GM21737 (cell line): ENCODE results near the gene COG5.

Source experiments
- ATAC-seq: cut with Tn5 transposase; IDR thresholded peaks from one replicate; pipeline ENCODE4 v1.9.1; 2021; ENCODE audit warnings: mild to moderate bottlenecking, moderate library complexity; ENCODE audit not compliant: unreplicated experiment

The COG5 gene

DNA sequence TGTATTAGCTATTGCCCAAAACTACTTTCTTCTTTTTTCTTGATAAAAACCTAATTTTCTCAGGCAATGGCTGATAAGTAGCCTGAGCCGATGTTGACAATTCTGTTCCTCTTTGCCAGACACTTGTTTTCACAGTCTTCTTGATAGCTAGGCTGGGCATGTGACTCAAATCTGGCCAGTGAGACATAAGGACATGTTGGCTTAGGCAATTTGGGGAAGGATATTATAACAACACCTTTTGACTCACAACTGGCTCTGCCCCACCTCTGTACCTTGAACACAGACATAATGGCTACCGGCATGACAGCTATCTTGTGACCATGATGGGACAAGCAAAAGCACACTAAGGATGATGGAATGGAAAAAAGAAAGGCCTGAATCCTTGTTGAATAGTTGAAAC, 166.7 kb downstream of the COG5 start:
- ATAC-seq: no peak

DNA sequence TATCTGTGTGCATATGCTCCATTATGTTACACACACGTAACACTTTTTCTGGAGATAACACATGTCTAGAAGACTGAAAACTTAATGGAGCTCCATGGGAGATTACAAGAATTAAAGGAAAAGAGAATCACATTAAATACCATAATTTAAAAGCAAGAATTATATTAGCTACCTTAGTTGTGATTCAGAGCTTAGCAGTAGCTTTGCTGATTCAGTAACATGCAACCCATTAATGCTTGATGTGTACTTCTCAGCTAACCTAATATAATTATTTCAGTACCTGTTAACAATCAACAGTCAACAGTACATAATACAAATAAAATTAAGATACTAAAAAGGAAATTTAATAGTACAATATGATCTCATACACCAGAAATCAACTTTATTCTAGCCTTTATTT, 167.6 kb downstream of the COG5 start:
- ATAC-seq: no peak

DNA sequence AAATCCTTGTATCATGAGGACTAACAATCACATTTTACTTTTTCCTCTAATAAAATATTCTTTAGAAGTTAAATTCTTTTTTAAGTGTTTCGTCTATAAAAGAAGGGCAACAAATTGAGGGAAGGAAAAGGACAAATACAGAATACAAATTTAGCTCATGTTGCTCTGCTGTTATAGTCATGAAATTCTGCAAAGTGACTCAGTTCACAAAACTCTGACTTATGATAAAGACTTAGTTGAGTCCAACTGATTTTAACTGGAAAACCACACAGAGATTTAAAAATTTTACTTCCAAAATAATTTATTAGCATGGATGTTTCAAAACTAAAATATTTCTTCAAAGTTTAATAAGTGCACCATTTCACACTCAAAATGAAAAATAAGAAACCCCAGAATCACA, 168.9 kb downstream of the COG5 start:
- ATAC-seq: no peak

DNA sequence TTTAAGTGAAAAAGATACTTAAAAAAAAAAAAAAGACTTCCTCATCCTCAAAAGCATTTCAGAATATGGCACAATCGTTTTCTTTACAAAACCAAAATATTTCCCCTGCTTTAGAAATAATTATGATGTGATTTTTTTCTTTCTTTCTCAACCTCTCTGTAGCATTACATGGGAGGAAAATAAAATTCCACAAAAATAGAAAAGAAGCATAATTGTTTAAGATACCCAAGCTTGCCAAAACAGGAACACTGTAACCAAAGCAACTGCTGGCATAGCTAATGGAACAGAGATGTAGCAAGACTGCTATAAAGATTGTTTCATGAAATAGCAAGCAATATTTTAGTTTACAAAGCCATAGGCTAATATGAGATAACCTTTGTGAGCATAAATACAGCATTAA, 169.4 kb downstream of the COG5 start:
- ATAC-seq: no peak

DNA sequence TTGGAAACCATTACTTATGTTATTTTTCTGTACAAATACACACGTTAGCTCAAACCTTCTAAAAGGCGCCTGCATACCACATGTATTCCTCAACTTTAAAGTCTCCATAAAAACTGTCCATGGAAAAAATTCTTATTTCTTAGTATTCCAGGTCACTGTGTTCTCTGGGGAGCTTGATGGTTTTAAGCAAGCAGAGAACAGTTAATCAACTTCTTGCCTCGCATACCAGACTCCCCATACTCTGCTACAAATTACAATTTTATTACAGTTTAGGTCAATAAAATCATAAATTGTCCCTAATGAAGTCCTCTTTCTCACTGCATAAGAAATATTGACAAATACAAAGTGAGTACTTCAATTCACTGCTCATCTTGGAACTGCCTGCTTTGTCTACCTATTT, 170.9 kb downstream of the COG5 start:
- no peak for ATAC-seq

DNA sequence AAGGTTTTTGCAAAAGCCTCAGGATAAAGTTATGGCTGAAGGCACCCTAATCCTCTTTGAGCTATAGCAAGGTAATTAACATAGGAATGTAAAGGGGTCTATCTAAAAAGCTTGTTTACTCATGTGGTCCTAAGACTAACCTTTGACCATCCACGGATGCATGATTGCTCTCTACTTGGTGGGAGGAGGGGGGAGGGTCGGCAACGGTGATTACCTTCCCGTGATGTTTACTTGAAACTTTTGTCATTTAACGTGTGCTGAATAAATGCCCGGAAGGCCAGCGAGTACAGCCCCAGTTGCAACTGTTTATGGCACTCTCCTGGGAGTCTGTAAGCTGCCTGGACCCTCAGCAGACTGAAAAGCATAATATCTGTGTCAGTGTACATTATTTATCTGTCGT, 172.8 kb downstream of the COG5 start:
- ATAC-seq: no peak

DNA sequence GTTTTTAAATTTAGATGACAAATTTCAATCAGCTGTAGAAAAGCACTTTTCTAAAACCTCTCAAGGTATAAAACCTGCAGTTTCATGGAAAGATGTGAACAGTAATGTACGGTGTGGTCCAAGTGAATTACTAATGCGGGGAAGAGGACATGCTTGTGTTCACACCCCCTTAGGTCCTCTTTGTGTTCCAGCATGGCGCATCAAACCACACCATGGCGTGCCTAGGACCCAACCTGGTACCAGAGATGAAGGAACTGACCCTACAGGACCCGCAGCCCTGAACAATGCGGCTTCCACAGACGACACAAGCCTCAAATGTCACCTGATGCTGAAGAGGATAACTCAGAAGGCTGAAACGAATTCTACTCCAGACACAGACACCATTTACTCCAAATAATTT, 175.1 kb downstream of the COG5 start:
- no peak for ATAC-seq

DNA sequence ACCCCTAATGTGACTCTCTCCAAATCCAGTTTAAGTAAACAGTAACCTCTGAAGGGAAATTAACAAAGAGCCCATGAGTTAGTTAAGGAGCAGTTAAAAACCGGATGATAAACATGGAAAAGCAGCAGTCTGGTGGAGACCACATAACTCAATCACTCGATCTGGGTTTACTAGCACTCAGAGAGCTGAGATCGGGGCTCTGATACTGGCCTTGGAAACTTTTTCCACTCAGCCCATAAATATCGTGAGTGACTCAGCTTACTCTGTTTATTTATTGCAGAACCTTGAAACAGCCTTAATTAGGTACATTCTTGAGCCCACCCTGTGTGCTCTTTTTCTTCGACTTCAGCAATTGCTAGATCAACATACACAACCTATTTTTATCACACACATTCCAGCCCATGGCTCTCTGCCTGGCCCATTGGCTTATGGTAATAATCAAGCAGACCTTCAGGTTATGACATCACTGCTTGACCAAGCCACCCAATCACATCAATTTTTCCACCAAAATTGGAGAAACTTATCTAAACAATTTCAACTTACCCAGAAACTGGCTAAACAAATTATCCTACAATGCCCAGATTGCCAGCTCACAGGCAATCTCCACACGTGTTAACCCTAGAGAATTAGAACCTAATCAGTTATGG, 176.0 kb downstream of the COG5 start:
- no peak for ATAC-seq

DNA sequence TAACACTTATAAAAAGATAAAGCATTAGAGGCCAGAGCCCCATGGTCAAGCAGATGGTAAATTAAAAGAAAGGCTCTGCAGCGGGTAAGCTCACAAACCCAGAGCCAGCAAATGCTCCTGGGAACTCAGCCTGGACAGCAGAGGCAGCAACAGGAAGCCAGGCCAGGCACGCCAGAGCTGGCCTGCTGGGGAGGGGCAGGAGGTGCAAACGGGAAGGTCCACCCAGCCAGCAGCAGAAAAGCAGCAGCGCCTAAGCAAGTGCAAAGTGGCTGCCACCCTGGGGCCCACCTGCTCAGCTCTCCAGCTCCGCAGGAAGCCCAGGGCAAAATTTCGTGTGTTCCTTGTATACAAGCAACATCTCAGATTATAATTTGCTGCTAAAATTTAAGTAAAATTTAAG, 176.6 kb downstream of the COG5 start:
- ATAC-seq: no peak

DNA sequence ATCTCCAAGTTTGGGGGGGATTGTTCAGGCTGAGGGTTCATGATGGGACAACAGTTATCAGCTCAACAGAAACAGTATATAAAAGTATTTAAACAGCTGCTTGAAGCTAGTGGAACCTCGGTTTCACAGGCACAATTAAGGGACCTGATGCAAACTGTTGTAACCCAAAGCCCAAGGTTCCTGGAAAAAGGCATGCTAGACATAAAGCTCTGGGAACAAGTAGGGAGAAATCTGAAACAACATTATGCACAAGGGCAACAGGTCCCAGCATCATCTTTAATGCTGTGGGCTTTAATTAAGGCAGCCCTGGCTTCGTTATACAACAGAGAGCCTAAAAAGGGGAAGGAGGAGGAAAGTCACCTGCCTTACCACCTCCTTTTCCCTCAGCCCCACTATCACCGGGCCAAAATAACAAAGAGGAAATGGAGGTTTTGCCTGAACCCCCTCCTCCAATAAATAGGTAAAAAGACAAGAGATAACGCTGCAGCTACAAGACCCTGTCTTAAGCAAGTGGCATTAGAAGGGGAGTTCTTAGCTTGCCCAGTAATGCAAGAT, 177.1 kb downstream of the COG5 start:
- ATAC-seq: no peak

DNA sequence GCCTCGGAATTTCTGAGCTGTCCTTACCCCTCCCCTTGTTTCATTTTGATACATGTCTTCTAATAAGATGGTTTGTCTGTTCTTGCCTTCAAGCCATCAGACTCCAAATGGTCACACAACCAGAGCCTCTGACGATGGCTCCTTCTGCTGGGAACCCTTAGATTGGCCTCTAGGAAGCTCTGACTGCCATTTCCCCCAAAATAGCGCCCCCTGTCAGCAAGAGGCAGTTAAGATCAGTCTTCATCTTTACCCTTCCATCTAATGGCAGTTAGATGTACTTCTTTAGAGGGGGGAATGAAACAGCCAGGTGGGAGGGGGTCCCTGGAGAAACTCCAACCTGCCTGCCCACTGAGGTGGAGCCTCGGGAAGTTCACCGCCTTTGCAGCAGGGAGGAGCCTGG, 179.7 kb downstream of the COG5 start:
- no peak for ATAC-seq

DNA sequence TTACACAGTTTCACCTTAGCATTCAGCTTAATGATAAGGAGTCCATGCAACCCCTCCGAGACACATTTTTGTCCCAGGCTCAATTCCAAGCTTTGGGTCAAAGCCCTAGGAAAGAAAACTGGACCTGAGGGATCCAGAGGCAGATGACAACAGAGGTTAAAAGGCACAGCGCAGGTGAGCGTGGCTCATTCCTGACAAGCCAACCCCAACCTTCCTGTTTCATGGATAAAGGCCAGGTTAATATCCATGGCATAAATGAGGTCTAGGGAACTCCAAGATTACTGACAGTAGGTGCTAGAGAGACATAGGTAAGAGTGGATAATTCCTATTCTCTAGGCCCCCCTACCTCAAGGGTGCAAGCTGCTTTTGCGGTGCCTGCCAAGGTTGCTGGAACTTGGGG, 180.5 kb downstream of the COG5 start:
- no peak for ATAC-seq

DNA sequence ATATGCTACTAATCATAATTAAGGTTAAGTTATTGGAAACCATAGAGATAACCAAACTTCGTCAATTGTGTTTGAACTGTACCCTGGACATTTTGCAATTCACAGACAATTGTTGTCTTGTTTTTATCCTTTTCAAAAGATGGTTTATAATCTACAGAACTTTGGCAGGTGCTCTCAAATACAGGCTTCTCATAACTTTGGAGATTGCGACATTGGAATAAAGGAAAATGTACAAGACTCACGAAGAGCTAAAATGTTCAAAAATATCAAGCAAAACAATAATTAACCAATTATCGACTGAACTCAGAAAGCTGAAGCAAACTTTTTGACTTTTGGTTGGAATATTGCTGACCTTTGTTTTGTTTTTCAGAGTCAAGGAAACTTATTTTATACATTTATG, 182.3 kb downstream of the COG5 start:
- no peak for ATAC-seq

DNA sequence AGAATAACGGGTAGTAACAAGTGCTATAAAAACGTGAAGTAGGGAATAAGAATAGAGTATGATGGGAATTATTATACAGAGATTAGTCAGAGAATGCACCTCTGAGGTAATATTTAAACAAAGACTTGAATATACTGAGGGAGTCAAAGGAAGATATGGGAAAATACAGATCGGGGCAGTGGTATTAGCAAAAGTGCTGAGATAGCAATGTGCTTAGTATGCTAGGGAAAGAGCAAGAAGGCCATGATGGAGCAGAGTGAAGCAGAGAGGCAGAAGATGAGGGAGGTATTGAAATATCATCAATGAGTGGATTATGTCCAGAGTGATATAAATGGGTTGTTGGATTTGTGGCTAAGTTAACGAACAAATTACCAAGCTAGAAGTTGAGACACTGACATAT, 190.4 kb downstream of the COG5 start:
- no peak for ATAC-seq

DNA sequence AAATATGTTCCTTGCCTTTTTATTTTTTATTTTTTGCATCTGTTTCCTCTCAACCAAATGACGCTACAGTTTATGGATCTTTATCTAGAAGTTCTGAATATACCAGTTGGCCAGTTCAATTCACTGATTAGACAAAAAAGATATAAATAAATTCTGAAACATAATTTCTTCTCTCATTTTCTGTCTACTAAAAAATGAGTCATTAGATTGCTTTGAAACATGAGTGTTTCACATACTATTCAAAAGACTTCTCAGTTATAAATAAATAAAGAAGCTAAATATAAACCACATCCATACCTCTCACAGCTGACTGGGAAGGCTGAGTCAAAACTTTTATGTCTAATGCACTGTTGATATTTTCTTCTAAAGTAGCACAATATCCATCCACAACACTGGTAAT, 191.4 kb downstream of the COG5 start:
- no peak for ATAC-seq

DNA sequence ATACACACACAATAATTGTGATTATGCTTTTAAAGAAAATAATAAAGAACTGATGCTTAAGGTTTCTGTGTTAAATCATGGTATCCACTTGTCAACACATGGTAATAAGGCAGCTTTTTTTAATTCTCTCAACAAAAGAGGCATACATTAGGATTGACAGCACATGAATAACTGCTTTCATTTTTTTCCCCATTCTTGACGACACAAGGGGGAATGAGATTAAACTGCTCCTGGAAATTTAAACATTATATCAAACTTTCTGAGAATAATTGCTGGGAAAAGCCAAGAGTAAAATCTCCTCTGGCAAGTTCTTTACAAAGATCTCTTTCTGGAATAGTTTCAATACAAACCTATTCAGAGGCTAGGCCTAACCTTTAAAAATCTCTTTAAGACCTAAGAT, 192.9 kb downstream of the COG5 start:
- no peak for ATAC-seq

DNA sequence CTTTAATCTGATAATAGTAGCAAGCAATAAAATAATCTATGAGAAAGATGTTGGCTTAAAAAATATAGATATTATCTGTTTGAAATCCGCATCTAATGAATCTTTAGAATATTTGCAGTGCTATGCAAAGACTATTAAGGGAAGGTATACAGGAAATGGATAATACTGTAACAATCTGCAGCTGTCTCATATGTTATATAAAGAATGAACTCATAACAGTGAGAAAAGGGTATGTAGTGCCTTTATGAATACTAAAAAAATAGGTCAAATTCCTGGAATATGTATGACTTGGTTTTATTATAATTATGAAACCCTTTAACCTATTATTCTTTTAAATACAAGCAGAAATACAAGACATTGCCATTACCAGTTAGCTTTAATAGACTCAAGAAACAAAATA, 198.9 kb downstream of the COG5 start:
- no peak for ATAC-seq

DNA sequence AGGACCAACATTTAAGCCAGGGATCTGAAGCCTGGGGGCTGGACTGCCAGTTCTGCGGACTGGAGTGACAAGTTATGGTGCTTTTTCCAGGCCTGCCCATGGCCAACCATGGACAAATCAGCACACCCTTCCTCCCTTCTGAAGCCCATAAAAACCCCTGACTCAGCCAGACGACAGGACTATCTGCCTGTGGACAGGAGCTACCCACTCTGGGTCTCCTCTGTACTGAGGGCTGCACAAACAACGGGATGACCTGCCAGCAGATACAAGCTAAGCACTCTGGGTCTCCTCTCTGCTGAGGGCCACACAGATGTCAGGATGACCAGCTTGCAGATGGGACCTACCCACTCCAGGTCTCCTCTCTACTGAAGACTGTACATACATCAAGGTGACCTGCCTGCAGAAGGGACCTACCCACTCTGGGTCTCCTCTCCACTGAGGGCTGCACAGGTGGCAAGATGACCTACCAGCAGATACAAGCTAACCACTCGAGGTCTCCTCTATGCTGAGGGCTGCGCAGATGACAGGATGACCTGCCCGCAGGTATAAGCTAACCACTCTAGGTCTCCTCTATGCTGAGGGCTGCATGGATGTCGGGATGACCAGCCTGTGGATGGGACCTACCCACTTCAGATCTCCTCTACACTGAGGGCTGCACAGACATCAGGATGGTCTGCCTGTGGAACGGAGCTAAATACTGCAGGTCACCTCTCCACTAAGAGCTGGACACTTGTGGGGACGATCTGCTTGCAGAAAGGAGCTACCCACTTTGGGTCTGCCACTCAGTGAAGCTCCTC, 204.0 kb downstream of the COG5 start:
- no peak for ATAC-seq

DNA sequence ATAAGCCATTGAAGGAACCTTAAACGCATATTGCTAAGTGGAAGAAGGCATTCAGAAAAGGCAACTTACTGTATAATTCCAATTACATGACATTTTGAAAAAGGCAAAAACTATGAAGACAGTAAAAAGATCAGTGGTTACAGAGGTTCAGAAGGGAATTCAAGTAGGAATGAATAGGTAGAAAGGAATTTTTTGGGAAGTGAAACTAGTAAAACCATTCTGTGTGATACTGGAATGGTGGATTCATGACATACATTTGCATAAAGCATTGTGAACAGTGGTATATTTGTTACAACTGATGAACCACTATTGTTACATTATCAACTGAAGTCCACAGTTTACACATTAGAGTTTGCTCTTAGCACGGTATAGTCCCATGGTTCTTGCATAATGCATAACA, 208.1 kb downstream of the COG5 start:
- no peak for ATAC-seq

DNA sequence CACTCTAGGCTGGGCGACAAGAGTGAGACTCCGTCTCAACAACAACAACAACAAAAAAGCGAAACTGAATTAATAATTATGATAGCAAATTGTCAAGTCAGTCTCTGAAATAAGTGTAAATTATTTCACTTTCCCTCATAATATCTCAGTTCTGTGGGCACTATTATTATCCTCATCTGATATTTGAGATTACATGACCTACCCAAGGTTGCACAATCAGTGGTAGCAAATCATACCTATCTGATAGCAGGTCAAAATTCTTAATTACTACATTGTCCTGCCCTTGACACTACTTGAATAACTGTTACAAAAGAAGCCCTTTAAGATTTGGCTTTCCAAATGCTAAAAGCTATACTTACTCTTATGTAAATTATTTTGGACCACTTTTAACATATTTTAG, 209.1 kb downstream of the COG5 start:
- ATAC-seq: no peak

DNA sequence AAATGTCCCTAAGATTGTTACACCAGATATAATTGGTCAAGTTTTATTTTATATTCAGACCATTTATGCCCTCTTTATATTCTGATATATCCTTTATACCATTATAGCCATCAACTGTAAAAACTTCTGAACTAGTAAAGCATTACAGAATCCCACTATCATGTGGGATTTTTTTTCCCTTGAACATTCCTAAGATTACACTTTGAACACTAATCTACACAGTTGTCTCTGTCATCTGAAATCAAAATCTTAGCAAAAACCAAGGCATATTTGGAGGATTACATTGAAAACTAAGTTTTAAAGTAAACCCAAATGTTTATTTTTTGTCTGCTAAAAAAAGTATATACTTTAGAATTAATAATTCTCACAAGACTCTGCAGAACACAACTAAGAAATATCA, 210.0 kb downstream of the COG5 start:
- ATAC-seq: no peak

DNA sequence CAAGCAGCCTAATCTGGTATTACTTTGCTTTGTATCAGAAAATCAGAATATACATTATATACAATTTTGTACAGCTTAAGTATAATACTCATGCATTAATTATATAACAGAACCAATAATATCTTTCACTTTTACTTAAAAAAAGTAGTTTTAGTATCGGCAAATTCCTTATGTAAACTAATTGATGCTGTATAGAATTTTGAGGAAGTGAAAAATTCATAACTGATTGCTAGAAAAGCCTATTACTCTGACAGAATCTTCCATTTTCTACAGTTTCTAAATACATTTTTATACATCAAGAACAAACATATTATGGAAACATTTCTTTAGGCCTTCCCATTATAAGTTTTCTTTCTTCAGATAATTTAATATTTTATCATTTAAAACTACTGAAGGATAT, 217.8 kb downstream of the COG5 start:
- no peak for ATAC-seq

DNA sequence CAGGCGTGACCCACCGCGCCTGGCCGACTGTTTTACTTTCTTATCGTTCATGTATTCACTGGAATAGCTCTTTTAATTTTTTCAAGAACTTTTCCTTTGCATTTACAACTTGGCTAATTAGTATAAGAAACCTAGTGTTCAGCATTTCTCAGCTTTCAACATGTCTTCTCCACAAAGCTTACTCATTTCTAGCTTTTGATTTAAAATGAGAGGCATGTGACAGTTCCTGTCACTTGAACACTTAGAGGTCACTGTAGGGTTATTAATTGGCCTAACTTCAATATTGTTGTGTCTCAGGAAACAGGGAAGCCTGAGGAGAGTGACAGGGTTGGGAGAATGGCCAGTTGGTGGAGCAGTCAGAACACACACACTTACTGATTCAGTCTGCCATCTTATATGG, 218.9 kb downstream of the COG5 start:
- no peak for ATAC-seq
